HG02763 (cell line): ENCODE data around the gene SYP.
"Not testable (repeated sequence)": the region's sequence is repeated elsewhere in the genome, so short reads cannot be mapped to it uniquely, and the experiment has no call there.

Experiments used
- ATAC-seq: cut with Tn5 transposase; IDR thresholded peaks from one replicate; pipeline ENCODE4 v1.9.1; 2021; ENCODE audit warnings: mild to moderate bottlenecking, moderate library complexity; ENCODE audit not compliant: unreplicated experiment

The SYP gene

DNA sequence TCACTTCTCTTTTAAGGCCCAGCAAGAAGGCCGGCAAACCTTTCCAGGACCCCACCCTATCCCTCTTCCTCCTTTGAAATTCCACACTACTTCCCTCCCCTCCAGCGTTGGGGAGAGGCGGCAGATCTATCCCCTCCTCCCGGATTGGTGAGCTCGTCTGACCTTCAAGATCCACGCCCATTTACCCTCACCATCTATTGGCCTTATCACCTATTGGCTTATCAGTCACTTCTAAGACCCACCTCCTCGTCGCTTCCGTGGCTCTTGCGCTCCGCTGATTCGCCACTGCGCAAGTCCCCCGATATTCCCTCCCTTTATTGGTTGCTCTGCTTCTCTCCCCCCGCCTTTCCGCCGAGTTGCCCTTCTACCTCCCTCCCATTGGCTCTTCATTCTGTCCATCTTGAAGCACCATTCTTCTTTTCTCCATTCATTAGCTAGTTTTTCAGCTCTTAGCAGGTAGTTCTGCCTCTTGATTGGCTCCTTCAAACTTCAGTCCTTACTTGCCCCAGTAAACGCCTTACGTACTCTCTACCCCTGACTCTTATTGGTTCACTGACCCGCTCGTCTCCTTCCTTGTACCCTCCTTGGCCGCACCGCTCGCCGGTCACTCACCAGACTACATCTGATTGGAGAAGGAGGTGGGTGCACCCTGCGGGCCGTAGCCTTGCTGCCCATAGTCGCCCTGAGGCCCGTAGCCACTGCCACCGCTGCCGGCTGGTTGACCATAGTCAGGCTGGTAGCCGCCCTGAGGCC, 9.0 kb downstream of the SYP start:
- ATAC-seq, result peak; percentile 81

DNA sequence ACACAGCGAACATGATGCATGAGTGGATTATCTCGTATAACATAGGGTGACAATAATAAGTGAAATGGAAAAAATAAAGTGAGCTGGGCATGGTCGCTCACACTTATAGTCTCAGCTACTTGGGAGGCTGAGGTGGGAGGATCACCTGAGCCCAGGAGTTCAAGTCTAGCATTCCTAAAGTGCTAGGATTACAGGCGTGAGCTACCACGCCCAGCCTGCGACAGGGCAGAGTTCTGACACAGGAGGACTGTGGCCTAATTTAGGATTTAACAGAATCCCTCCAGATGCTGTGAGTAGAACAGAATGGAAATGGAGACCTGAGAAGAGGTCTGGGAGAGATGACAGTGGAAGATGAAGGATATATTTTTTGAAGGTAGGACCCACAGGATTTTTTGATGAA, 10.4 kb downstream of the SYP start:
- no peak for ATAC-seq

DNA sequence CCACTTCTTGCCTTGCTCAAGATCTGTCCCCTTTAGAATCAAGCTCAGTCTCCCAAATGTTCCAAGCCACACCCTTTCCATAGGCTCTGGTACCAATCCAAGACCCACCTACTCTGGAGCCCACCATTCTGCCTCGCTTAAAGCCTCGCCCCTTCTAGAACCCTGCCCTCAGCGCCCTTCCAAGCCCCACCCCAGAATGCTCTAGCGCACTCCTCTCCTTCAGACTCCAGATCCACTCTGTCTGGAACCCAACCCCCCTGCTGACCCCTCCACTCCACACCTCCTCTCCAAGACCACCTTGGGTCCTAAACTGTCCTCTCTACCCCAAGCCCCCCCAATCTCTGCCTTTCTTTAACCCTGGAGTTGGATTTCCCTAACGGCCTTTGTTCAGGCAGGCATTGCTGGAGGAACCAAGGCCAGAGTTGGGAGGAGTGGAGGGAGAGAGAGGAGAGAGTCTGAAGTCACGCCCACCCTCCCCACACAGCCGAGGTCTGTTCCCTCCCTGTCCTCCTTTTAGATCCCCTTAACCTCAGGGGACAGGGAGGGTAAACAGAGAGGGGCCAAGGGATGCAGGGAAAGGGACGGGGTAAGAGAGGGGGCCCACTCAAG, 11.4 kb downstream of the SYP start:
- ATAC-seq, result no peak

DNA sequence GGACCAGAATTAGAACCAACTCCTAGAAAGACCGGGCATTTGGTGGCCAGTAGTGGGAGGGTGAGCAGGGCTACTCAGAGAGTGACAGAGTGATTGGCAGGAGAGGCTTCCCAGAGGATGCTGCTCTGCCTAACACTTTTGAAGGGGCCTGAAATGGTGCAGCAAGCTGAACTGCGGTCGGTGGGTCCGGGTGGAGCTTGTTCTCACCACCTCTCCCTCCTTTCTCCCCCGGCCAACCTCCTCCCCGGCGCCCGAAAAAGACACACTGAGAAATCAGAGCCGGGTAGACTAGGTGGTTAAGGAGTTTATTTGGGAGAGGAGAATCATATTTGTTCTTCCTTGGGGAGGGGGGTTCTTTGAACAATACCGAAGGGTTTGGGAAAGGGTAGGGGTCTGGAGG, 12.5 kb downstream of the SYP start:
- ATAC-seq, result no peak

DNA sequence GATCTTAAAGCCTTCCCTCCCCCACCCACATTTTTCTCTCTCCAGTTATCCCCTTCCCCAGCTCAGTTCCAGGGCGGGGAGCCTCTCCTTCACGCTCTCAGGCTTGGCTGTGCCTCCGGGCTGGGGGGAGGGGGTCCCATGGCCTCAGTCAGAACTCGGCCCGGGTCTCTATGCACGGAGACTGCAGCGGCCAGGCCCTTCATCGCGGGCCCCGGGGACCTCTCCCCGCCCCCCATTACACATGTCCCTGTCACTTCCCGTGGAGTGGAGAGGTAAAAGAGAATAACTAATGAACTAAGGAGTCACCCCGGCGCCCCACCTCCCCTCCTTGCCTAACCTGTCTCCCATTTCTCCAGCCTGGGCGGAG, 13.0 kb downstream of the SYP start:
- no peak for ATAC-seq

DNA sequence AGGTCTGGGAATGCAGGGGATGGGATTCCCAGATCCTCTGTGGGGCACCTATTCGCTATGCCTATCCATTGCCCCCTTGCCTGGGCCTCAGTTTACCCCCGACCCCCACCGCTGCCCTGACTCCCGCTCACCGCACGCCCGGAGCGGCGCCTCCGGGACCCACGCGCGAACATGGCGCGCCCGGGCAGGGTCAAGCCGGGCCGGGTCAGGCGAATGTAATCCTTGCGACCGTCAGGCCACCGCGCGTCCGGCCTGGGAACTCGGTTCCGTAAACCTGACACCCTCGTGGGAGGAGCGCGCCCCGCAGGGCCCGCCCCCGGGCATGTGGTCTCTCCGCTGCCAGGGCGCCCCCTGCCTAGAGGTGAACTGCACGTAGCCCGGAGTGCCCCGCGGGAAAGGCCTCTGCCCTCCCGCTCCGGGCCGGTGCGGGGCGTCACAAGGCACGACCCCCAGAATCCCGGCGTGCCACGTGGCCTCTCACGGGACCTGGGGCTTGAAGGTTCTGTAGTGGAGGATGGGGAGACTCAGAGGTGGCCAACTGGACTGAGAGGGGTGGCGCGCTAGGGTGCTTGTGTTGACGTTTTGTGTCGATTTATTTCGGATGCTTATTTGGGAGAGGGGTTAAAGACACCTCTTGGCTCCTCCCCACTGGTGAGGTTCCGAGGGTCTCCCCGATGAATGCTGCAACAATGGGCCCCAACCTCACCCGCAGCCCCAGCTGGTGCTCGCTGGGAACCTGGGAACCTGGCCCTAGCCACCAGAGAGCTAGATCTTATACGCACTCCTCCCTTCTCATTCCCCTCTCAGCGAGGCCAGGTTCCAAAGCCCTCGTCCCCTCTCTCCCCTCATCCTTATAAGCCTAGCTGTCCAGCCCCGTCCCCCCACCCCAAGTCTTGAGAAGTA, 13.6 kb downstream of the SYP start, which contains the start of gene PRICKLE3:
Gene PRICKLE3, minus strand, starts transcription at position 249 of the 903 bp plus-strand sequence. Its CDS starts 76 bp downstream, at position 173.
- ATAC-seq, result peak; percentile 26

DNA sequence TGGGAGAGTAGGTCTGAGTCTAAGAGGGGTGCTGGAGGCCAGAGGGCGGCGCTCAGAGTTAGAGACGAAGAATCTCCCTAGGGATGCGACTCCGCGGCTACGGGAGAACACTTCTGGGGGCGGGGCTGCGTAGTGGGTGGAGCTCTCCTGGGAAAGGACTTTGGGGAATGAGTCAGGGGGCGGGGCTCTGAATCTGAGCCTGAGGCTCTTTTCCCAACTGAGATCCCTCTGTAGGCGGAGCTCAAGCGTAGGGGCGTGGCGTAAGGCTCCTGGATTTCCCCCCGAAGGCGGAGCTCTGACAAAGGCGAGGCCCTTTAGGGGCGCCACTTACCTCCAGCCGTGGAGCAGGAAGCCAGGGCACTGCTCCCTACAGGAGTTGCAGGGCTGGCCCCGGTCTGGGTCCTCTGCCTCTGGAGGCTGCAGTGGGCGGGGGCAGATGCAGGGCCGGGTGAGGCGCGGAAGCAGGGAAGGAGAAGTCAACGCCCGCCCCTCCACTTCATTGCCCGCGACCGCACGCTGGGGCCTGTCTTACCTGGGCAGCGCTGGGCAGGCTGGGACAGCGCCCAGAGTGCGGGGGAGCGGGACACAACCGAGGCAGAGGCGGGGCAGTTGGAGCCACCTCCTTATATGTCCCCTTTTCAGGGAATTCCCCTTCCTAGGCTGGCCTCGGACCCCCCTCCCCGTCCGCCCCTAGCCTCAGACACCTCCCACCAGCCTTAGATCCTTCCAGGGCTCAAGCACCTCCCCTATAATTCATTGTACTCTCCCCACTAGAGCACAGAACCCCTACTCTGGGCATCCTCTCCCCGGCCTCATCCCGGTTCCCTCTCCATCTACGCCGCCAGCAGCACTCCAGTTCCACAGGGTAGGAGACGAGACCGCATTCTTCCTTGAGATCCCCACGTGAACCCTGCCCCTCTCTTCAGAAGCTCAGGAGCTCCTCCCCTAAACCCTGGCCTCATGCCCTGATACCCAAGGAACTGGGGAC, 15.4 kb downstream of the SYP start:
- ATAC-seq, result peak; percentile 35

DNA sequence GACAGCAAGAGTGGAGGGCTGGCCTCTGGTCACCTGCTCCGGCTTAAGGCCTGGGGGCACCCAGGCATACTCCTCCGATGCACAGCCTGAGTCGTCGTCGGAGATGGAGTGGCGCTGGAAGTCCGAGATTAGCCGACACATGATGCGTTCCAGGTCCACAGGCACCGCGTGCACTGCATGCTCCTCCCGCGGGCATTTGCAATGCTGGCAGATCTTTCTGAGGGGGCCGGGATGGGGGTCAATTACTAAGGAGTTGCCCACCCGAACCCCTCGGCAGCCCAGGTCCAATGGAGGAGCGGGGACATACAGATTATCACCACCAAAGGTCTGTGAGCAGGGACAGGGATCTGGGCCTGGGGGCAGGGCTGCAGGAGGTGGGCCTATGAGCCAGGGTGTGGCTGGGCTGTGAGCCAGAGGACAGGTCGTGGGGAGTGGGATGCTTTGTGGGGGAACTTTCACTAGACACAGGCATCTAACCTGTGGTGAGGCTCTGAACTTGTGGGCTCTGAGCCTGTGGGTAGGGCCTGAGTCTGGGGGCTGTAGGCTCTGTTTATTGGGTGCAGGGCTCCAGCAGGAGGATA, 16.2 kb downstream of the SYP start:
- ATAC-seq, result no peak

DNA sequence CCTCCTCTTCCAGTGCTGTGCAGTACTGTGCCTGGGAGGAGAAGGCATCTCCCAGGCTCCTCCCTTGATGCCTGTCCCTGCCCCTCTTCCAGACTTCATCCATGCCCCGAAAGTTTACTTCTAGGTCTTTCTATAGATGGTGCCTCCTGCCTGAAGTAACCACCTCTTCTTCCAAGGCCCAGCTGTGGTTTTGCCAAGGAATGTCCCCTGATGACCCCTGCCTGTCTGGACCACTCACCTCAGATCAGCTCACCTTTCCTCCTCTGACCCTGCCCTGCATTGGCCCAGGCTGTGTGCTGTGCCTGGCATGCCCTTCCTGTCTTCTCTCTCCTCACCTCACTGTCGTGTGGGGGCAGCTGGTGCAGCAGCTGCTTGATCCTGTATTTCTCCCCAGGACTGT, 20.6 kb downstream of the SYP start:
- ATAC-seq, result no peak

DNA sequence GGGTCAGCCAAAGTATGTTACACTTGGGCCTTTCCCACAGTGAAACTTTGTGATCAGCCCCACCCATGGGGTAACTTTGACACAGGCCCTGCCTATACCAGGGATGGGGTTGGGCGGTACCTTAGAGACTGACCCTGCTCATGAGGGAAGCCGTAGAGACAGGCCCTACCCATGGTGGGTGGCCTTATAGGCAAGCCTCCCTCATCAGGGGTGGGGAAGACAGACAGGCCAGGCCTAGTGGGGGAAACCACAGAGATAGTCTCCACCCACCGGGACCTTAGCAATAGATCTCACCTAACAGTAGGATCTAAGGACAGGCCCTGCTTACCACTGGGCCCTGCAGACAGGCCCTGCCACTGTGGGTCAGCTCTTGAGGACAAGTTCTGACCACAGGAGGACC, 21.5 kb downstream of the SYP start:
- ATAC-seq, result no peak

DNA sequence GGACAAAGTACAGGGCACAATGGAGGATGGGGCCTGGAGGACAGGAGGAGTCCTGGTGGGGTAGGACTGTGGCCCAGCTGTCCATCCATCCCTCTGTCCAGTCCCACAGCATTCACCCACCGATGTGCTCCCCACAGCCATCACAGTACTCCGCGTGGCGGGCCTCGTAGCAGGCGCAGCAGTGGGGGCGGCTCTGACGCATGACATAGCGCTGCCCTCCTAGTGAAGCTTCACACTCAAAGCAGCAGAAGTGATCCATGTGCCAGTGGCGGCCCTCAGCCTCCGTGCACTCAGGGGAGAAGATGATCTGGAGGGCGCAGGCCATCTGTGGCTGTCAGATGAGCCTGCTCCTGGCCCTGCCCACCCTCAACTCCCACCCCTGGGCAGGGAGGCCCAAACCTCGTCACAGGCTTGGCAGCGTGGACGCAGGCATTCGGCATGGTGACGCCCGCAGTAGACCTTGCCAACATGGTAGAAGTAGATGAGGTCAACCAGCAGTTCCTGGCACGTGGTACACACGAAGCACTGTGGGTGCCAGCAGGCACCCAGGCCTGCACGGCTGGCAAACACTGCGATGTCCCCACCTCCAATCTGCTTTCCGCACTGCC, 22.0 kb downstream of the SYP start:
- ATAC-seq, result no peak

DNA sequence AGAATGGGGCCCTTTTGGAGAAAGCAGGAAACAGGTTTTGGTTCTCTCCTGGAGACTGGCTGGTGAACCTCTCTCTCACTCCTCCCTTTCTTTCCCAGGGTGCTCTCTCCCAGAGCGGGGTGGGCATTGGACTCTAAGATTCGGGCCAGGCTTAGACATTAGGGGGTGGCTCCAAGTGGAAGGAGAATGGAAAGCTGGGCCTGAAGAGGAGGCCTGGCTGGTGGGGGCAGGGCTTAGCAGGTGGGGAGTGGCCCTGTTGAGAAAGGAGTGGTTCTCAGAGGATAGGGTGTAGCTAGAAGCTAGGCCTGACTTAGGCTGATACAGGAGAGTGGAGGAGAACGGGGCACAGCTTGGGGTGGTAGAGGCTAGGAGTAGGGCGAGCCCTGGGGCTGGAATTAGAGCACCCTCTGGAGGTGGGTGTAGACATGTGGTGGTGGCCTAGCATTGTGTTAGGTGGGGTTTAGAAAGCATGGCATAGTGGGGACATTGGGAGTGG, 22.6 kb downstream of the SYP start:
- ATAC-seq, result no peak

DNA sequence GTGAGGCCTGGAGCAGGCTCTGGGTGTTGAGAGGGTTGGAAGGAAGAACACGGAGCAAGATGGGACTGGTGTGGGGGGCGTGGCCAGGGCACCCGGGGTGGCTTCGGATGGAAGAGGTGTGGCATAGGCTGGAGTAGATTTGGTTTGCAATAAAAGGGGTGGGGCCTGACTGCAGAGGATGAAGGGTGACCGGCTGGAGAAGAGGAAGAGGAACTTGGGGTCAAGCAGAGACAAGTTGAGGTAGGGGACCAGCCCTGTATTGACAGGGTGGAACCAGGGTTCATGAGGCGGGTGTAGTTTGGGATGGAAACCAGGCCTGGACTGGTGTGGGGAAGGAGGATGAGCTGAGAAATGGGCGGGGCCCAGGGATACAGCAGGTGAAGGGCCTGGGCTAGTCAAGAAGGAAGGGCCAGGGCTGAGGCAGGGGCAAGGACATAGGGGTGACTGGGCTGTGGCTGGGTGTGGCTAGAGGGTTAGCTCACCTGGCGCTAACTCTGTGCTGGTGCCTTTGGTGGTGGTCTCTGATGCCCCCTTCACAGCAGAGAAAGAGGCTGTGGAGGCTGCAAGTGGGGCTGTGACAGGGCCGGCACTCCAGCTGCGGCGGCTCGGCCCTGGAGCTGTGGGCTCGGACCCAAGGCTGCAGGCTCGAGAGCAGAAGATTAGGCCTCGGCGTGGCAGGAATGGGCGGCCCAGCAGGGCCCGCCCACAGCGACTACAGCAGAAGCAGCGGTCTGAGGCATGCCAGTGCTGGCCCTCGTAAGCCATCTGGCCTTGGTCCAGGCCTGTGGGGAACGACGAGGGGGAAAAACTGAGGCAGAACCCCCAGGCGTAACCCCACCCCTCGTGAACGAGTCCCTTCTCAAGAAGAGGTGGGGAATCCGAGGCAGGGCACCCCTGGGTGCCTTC, 23.3 kb downstream of the SYP start:
- ATAC-seq, result no peak

DNA sequence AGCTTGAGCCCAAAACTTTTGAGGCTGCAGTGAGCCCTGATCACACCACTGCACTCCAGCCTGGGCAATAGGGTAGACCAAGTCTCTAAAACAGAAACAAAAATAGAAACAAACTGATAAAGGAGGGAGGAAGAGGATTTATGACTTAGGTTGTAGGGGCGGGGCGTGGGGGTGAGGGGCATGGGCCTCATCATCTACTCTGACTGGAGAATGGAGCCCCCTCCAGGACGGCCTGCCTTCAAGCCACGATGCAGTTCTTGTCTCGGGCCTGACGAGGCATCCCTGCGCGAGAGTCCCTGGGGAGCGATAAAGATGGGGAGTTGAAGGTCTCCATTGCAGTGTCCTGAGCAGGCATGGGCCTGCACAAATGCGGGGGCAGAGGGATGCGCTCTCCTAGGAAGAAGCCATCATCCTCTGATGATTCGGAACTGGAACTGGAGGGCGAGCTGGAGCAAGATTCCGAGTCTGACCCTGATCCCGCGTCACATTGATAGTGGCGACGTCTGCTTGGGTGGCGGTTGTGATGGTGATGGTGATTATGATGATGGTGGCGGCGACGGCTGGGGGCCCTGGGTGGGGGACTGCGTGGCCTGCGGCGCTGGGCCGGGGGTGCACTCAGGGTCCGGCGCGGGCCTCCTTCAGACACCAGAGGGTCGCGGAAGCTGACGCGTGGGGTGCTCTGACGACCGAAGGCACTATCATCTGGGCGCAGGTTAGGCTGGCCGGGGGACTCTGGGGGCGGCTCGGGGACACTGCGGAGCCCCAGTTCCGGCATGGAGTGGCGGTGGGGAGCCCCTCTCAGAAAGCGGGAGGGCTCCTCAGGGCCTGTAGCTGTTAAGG, 24.3 kb downstream of the SYP start:
- ATAC-seq, result no peak

DNA sequence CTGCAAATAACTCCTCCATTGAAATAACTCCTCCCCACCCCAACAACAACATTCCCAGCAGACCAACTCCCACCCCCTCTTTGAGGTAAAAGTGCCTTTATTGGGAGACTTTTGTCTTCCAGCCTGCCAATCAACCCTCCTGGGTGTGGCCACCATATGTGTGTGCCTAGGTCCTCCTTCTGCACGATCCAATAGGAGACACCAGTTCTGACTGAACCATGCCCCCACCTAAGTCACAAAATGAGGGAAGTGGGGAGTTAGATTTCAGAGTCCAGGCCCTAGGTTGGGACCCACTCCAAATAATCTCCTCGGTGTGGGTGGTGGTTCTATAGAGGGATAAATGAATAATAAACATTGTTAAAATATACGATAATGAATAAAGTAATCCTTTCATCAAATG, 25.3 kb downstream of the SYP start:
- ATAC-seq, result no peak

DNA sequence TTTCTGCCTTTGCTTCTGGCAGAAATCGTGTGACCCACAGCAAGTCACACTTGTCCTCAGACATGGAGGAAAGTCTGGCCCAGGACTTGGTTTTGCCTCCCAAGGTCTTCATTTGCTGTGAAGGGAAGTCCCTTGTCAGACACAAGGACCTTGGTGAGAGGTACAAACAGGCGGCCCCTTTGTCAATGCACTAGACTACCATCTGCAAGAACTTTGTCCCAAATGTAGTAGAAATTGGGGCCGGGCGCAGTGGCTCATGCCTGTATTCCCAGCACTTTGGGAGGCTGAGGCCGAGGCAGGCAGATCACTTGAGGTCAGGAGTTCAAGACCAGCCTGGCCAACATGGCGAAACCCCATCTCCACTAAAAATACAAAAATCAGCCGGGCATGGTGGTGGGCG, 26.4 kb downstream of the SYP start:
- ATAC-seq, result not testable (repeated sequence)

DNA sequence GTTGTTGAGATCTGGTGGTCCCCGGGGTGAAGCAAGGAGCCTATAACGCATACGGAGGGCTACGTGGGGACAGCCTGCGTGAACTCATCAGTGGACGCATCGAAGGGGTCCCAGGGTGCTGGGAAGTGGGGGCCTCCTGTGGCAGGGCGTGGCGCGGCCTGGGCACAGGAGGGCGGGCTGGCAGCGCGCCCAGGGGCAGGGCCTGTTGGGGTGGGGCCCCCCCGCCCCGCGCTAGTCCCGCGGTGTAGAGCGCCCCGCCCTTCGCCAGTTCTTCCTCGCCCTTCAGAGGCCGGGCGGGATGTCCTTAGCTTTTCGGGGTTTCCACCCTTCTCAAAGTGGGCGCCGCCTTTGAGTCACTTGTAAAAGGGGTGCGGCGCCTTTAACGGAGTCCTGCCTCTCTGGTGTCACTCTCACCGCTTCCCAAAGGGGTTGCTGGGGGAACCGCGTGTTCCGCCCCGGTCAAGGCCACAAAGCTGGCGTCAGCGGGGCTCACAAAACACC, 27.7 kb downstream of the SYP start:
- peak; percentile 59 for ATAC-seq
